ENCODE measurements around the gene ADARB2.

The ADARB2 gene

DNA sequence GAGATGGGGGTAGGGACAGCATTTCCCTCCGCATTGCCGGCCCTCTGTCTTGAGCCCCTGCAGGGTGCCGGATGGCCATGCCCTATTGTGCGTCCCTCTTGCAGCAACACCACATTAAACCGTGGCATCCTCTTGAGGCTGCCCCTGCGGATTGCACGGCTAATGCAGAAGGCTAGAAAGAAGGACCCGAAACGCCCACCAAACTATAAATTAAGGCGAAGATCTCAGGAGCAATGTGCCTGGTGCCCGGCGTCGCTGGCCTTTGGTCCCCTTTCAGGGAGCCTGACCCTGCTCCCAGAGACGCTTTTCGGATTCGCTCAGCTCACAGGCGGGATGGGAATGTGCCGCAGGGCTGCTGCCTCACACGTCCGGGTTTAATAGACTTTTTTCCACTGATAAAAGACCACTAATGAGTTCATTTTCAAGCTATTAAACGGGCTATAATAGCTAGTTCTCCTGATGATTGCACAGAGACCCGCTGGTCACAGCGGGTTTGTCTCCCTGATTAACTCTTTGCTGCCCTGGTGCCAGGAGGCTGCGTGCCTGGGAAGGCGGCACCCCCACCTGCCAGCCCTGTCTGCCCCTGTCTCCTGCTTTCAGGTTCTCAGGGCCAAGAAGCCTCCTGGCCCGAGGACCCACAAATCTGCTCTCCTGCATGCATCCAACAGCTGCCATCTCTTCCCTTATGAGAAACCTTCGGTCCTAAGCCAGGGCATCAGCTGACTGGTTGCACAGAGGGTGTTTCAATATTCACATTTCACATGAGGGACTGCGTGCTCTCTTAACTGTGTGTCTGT is 128.3 kb downstream of the ADARB2 start:
- TF ChIP-seq NFIC (IDR thresholded peaks at IDR 0.05): no peak
- no peak for TF ChIP-seq CREB1 (IDR thresholded peaks at IDR 0.05; ENCODE audit: low read depth)
- TF ChIP-seq CEBPB (IDR thresholded peaks at IDR 0.05): no peak
- no peak for TF ChIP-seq FOXM1 (IDR thresholded peaks at IDR 0.05; ENCODE audit: borderline replicate concordance, low read depth)
- TF ChIP-seq EP300 (IDR thresholded peaks at IDR 0.05; ENCODE audit: borderline replicate concordance): no peak
- TF ChIP-seq, protein P1, sequence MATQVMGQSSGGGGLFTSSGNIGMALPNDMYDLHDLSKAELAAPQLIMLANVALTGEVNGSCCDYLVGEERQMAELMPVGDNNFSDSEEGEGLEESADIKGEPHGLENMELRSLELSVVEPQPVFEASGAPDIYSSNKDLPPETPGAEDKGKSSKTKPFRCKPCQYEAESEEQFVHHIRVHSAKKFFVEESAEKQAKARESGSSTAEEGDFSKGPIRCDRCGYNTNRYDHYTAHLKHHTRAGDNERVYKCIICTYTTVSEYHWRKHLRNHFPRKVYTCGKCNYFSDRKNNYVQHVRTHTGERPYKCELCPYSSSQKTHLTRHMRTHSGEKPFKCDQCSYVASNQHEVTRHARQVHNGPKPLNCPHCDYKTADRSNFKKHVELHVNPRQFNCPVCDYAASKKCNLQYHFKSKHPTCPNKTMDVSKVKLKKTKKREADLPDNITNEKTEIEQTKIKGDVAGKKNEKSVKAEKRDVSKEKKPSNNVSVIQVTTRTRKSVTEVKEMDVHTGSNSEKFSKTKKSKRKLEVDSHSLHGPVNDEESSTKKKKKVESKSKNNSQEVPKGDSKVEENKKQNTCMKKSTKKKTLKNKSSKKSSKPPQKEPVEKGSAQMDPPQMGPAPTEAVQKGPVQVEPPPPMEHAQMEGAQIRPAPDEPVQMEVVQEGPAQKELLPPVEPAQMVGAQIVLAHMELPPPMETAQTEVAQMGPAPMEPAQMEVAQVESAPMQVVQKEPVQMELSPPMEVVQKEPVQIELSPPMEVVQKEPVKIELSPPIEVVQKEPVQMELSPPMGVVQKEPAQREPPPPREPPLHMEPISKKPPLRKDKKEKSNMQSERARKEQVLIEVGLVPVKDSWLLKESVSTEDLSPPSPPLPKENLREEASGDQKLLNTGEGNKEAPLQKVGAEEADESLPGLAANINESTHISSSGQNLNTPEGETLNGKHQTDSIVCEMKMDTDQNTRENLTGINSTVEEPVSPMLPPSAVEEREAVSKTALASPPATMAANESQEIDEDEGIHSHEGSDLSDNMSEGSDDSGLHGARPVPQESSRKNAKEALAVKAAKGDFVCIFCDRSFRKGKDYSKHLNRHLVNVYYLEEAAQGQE (IDR thresholded peaks at IDR 0.05; ENCODE audit: low read depth): no peak
- no peak for TF ChIP-seq TEAD4 (IDR thresholded peaks at IDR 0.05)
- no peak for TF ChIP-seq YY1 (IDR thresholded peaks at IDR 0.05; ENCODE audit: low read depth)
- TF ChIP-seq EGR1 (IDR thresholded peaks at IDR 0.05): no peak
- no peak for TF ChIP-seq TCF12 (IDR thresholded peaks at IDR 0.05; ENCODE audit: low read depth)
- TF ChIP-seq RAD21 (IDR thresholded peaks at IDR 0.05; ENCODE audit: low read depth): no peak
- no peak for TF ChIP-seq TAF1 (IDR thresholded peaks at IDR 0.05; ENCODE audit: low read depth)
- TF ChIP-seq ZBTB7A (IDR thresholded peaks at IDR 0.05; ENCODE audit: low read depth): no peak
- TF ChIP-seq, protein P2, sequence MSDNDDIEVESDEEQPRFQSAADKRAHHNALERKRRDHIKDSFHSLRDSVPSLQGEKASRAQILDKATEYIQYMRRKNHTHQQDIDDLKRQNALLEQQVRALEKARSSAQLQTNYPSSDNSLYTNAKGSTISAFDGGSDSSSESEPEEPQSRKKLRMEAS (IDR thresholded peaks at IDR 0.05): no peak
- TF ChIP-seq, protein P3, sequence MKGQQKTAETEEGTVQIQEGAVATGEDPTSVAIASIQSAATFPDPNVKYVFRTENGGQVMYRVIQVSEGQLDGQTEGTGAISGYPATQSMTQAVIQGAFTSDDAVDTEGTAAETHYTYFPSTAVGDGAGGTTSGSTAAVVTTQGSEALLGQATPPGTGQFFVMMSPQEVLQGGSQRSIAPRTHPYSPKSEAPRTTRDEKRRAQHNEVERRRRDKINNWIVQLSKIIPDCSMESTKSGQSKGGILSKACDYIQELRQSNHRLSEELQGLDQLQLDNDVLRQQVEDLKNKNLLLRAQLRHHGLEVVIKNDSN (IDR thresholded peaks at IDR 0.05): no peak

DNA sequence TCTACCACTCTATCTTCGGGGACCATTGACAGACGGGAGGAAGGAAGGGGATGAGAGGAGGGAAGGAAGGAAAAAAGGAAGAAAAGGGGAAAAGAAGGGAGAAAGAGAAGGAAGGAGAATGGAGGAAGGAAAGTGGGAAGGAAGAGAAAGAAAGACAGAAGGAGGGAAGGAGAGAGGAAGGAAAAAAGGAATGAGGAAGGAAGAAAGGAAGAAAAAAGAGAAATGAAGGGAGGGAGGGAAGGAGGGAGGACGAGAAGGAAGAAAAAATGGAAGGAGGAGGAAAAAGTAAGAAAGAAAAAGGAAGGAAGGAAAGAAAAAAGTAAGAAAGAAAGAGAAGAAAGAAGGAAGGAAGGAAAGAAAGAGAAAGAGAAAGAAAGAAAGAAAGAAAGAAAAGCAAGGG is 128.9 kb downstream of the ADARB2 start:
- TF ChIP-seq ZBTB7A (IDR thresholded peaks at IDR 0.05; ENCODE audit: low read depth) (no peak), CEBPB (IDR thresholded peaks at IDR 0.05) (no peak), CREB1 (IDR thresholded peaks at IDR 0.05; ENCODE audit: low read depth) (no peak), RAD21 (IDR thresholded peaks at IDR 0.05; ENCODE audit: low read depth) (no peak), EP300 (IDR thresholded peaks at IDR 0.05; ENCODE audit: borderline replicate concordance) (no peak), EGR1 (IDR thresholded peaks at IDR 0.05) (no peak), TCF12 (IDR thresholded peaks at IDR 0.05; ENCODE audit: low read depth) (no peak), YY1 (IDR thresholded peaks at IDR 0.05; ENCODE audit: low read depth) (no peak), NFIC (IDR thresholded peaks at IDR 0.05) (no peak), TAF1 (IDR thresholded peaks at IDR 0.05; ENCODE audit: low read depth) (no peak), TEAD4 (IDR thresholded peaks at IDR 0.05) (no peak), FOXM1 (IDR thresholded peaks at IDR 0.05; ENCODE audit: borderline replicate concordance, low read depth) (no peak)
- TF ChIP-seq, protein P1 (IDR thresholded peaks at IDR 0.05; ENCODE audit: low read depth): no peak
- TF ChIP-seq, protein P2 (IDR thresholded peaks at IDR 0.05): no peak
- TF ChIP-seq, protein P3 (IDR thresholded peaks at IDR 0.05): no peak

DNA sequence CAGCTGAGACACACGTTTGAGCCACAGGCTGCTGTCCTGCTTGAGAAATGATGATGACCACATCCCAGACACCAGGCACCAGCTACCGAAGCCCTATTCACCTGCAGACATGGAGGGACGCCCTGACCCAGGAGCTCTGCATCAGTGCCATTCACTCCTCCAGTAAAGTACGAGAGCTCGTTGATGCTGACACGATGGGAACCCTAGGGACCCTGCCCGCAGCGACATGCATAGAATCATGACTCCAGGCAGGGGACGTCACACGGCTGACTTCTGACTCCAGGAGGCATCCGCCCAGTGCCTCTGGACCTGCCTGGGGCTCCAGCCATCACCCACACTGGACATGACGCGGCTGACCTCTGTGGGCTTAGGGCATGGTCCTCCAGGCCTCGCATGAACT is 129.9 kb downstream of the ADARB2 start:
- TF ChIP-seq EP300 (IDR thresholded peaks at IDR 0.05; ENCODE audit: borderline replicate concordance) (no peak), CEBPB (IDR thresholded peaks at IDR 0.05) (no peak), TEAD4 (IDR thresholded peaks at IDR 0.05) (no peak), NFIC (IDR thresholded peaks at IDR 0.05) (no peak), CREB1 (IDR thresholded peaks at IDR 0.05; ENCODE audit: low read depth) (no peak), YY1 (IDR thresholded peaks at IDR 0.05; ENCODE audit: low read depth) (no peak), FOXM1 (IDR thresholded peaks at IDR 0.05; ENCODE audit: borderline replicate concordance, low read depth) (no peak), TCF12 (IDR thresholded peaks at IDR 0.05; ENCODE audit: low read depth) (no peak), TAF1 (IDR thresholded peaks at IDR 0.05; ENCODE audit: low read depth) (no peak), RAD21 (IDR thresholded peaks at IDR 0.05; ENCODE audit: low read depth) (no peak), EGR1 (IDR thresholded peaks at IDR 0.05) (no peak), ZBTB7A (IDR thresholded peaks at IDR 0.05; ENCODE audit: low read depth) (no peak)
- TF ChIP-seq, protein P1 (IDR thresholded peaks at IDR 0.05; ENCODE audit: low read depth): no peak
- TF ChIP-seq, protein P3 (IDR thresholded peaks at IDR 0.05): no peak
- TF ChIP-seq, protein P2 (IDR thresholded peaks at IDR 0.05): no peak

Data from Ishikawa (cell line).